NB4 (cell line): ENCODE measurements around the gene POU2F2.

ENCODE experiments used
- CTCF ChIP-seq: IDR thresholded peaks from one replicate; pipeline ENCODE4 v1.5.1; 2012; ENCODE audit warnings: low read depth, low read length
- MAX ChIP-seq: IDR thresholded peaks from 2 replicates; pipeline ENCODE4 v1.6.1; 2011; ENCODE audit warnings: low read depth, low read length
- MYC ChIP-seq: IDR thresholded peaks from 2 replicates; pipeline ENCODE4 v1.6.1; 2011; ENCODE audit warnings: low read depth, low read length
- POLR2A ChIP-seq: IDR thresholded peaks from 2 replicates; pipeline ENCODE4 v1.6.1; 2011; ENCODE audit warnings: mild to moderate bottlenecking; ENCODE audit not compliant: insufficient read length; ENCODE audit errors: extremely low read depth

- TF ChIP-seq CTCF = no peak
- TF ChIP-seq POLR2A = no peak
- TF ChIP-seq MAX = no peak
- no peak for TF ChIP-seq MYC
Observed at GRCh38 chr19:42175952-42176648, 43.9 kb upstream of the POU2F2 start.
